ENCODE results near the gene LCN15.

DNA sequence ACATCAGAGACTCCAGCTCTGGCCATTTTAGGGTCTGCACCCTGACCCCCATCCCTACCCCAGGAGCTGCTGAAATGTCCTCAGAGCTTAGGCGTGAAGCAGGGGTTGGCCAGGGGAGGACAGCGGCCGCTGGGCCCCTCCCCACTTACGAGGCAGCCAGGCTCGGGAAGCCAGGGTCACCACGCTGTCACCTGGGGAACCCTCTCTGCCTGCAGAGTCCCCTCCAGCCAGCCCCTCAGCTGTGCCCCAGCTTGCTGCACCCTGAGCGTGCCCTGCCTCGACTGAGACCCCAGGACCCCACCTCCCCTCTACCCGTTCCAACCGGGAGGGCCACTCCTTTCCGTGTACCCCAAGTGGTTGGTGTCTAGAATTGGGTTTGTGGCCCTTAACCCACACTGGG, 24.2 kb downstream of the LCN15 start:
- TF ChIP-seq, protein P1, sequence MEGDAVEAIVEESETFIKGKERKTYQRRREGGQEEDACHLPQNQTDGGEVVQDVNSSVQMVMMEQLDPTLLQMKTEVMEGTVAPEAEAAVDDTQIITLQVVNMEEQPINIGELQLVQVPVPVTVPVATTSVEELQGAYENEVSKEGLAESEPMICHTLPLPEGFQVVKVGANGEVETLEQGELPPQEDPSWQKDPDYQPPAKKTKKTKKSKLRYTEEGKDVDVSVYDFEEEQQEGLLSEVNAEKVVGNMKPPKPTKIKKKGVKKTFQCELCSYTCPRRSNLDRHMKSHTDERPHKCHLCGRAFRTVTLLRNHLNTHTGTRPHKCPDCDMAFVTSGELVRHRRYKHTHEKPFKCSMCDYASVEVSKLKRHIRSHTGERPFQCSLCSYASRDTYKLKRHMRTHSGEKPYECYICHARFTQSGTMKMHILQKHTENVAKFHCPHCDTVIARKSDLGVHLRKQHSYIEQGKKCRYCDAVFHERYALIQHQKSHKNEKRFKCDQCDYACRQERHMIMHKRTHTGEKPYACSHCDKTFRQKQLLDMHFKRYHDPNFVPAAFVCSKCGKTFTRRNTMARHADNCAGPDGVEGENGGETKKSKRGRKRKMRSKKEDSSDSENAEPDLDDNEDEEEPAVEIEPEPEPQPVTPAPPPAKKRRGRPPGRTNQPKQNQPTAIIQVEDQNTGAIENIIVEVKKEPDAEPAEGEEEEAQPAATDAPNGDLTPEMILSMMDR (conservative IDR thresholded peaks at IDR 0.05): no peak
- TF ChIP-seq EZH2 (IDR thresholded peaks at IDR 0.05; ENCODE audit: low read depth): no peak
